D721Med (cell line): ENCODE measurements around the gene ZNF227.

Source experiments
- DNase-seq: peaks from one replicate; pipeline ENCODE4 v3.0.0; 2011; ENCODE audit warnings: low spot score; ENCODE audit not compliant: insufficient read length
- FAIRE-seq: peaks from 2 replicates; lab custom pipeline; 2011; peaks lifted over from hg19 to GRCh38; lab: Jason Lieb, UNC
- CTCF ChIP-seq: IDR thresholded peaks from 2 replicates; pipeline ENCODE4 v1.5.1; 2012; ENCODE audit warnings: mild to moderate bottlenecking, control low read depth; ENCODE audit not compliant: insufficient read depth; ENCODE audit errors: missing control alignments

ZNF227 gene

DNA sequence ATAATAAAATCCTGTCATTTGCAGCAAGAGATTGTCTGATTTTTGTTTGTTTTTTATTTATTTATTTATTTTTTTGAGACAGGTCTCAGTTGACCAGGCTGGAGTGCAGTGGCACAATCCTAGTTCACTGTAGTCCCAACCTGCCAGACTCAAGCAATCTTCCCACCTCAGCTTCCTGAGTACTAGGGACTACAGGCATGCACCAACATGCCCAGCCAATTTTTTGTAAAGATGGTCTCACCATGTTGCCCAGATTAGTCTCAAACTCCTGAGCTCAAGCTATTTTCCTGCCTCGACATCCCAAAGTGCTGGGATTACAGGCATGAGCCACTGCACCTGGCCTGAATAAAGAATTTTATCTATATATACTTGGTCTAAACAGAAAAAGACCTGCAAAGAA lies 65.0 kb downstream of the ZNF227 start:
- FAIRE-seq, result no peak
- DNase-seq, result no peak
- no peak for TF ChIP-seq CTCF

DNA sequence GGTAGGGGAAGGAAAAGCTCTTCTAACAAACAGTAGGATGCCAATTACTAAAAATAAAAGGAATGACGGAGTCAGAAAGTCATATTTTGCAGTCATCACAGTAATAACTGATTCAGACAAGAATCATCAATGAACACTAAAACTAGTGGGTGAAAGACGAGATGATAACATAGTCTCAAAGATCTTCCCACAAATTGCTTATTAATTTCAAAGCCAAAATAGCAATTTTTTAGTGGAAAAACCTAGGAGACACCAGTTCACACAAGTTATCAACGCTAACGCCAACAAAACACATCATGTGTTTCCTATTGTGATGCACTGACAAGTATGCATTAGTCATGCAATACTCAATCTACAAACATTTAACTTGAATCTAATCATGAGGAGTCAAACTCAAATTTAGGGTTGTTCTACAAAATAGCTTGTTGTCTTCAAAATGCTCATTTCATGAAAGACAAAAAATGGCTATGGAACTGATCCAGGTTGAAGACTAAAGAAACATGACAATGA lies 65.9 kb downstream of the ZNF227 start:
- no peak for DNase-seq
- no peak for FAIRE-seq
- no peak for TF ChIP-seq CTCF

- no peak for FAIRE-seq
- no peak for TF ChIP-seq CTCF
- no peak for DNase-seq
Observed at GRCh38 chr19:44280916-44281315, 68.6 kb downstream of the ZNF227 start.

GRCh38 chr19:44282846-44283245 lies 70.5 kb downstream of the ZNF227 start:
- no peak for TF ChIP-seq CTCF
- no peak for FAIRE-seq
- DNase-seq, result no peak

GRCh38 chr19:44284968-44285367 lies 72.6 kb downstream of the ZNF227 start:
- FAIRE-seq (no peak), DNase-seq (no peak)
- TF ChIP-seq CTCF, result no peak
